WERI-Rb-1 (cell line): ENCODE measurements around the gene GARS1.

Experiments used
- DNase-seq: peaks from one replicate; pipeline ENCODE4 v3.0.0-alpha.2; 2020
- H3K27ac ChIP-seq: fragments of 250-450 bp; sonication (Bioruptor Pico); 2 replicates; pipeline ENCODE4 v1.5.1; 2020; ENCODE audit warnings: mild to moderate bottlenecking, moderate library complexity
- H3K27me3 ChIP-seq: fragments of 250-450 bp; sonication (Bioruptor Pico); 2 replicates; pipeline ENCODE4 v1.5.1; 2021; ENCODE audit warnings: mild to moderate bottlenecking, low read depth, moderate library complexity; ENCODE audit not compliant: insufficient read depth, severe bottlenecking
- H3K36me3 ChIP-seq: fragments of 250-450 bp; sonication (Bioruptor Pico); 2 replicates; pipeline ENCODE4 v1.5.1; 2020; ENCODE audit warnings: mild to moderate bottlenecking, moderate library complexity
- H3K4me3 ChIP-seq: 2 replicates; pipeline ENCODE4 v1.5.1; 2011; ENCODE audit warnings: low read depth, mild to moderate bottlenecking, control low read depth, low read length
- H3K9me3 ChIP-seq: fragments of 250-450 bp; sonication (Bioruptor Pico); 2 replicates; pipeline ENCODE4 v1.5.1; 2021; ENCODE audit warnings: mild to moderate bottlenecking, moderate library complexity; ENCODE audit not compliant: severe bottlenecking
- TF ChIP-seq, protein P1 (sequence below): IDR thresholded peaks from 2 replicates; pipeline ENCODE4 v1.5.1; 2011; ENCODE audit warnings: low read depth, mild to moderate bottlenecking, control low read depth, inconsistent platforms, low read length

Gene GARS1

DNA sequence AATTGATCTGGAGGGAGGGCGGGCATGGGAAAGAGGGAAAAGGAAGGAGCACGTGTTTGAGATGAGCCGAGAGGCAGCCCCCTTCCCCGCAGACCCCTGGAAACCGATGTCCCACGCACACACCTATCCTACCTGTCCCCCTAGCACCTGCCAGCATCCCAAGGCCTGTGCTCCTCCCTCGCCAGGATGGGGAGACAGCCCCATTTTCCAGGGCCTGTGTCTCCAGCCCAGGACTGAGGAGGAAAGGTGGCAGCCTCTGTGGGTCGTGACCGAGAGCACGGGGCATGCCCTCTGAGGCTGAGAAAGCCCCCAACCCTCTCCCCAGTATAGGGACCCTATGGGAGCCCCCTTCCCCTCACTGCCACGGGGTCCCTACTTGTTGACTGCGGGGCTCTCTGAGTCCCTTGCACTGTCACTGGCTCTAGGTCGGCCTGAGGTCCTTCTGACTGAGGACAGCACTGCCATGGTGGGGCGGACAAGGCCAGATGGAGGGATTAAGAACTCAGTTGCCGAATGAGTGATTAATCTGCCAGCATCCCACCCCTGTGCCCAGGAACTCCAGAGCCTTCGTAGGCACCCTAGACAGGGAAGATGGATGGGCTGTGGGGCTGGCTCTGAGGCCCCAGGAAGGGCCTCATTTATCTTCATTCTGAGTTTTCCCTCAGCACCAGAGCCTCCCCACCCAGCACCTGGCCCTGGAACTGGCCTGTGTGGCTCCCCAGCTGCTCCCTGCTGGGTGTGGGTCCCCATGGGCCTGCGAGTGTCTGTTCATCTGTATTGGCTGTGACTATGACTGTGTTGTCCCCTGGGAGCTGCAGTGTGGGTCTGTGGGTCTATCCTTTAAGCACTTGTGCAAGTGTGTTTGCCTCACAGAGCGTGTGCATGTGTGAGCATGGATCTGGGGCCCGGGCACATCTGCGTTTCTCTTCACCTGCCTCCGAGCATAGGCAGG, 61.6 kb downstream of the GARS1 start:
- DNase-seq: peak; percentile 89
- Histone ChIP-seq H3K36me3 (no peaks in the 10 kb centered on the region), H3K9me3 (no peaks in the 10 kb centered on the region), H3K27ac (peak overlapping the region; percentile 60), H3K27me3 (no peaks in the 10 kb centered on the region), H3K4me3 (no peak overlapping the region)
- TF ChIP-seq, protein P1, sequence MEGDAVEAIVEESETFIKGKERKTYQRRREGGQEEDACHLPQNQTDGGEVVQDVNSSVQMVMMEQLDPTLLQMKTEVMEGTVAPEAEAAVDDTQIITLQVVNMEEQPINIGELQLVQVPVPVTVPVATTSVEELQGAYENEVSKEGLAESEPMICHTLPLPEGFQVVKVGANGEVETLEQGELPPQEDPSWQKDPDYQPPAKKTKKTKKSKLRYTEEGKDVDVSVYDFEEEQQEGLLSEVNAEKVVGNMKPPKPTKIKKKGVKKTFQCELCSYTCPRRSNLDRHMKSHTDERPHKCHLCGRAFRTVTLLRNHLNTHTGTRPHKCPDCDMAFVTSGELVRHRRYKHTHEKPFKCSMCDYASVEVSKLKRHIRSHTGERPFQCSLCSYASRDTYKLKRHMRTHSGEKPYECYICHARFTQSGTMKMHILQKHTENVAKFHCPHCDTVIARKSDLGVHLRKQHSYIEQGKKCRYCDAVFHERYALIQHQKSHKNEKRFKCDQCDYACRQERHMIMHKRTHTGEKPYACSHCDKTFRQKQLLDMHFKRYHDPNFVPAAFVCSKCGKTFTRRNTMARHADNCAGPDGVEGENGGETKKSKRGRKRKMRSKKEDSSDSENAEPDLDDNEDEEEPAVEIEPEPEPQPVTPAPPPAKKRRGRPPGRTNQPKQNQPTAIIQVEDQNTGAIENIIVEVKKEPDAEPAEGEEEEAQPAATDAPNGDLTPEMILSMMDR: no peak

DNA sequence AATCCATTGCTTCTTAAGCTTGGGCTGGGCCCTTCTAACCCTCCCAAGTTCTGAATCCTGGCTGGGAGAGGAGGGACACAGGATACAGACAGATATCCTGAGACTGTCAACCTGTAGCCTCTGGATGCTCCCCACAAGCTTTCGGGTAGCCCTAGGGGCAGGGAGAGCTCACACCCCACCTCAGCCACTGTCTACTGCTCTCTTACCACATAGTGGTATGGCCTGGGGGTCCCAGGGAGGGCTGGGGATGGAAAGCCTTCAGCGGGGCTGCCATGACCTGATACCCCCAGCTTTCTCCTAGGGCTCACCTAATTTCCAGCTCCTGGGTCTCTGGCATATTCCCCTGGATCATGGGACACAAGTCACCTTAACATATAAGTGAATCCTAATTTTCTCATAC, 62.5 kb downstream of the GARS1 start:
- no peak overlapping the region for H3K4me3 ChIP-seq
- H3K27ac ChIP-seq: peak overlapping the region; percentile 60
- no peak for DNase-seq
- no peaks in the 10 kb centered on the region for H3K9me3 ChIP-seq
- no peaks in the 10 kb centered on the region for H3K36me3 ChIP-seq
- no peaks in the 10 kb centered on the region for H3K27me3 ChIP-seq
- TF ChIP-seq, protein P1: no peak

DNA sequence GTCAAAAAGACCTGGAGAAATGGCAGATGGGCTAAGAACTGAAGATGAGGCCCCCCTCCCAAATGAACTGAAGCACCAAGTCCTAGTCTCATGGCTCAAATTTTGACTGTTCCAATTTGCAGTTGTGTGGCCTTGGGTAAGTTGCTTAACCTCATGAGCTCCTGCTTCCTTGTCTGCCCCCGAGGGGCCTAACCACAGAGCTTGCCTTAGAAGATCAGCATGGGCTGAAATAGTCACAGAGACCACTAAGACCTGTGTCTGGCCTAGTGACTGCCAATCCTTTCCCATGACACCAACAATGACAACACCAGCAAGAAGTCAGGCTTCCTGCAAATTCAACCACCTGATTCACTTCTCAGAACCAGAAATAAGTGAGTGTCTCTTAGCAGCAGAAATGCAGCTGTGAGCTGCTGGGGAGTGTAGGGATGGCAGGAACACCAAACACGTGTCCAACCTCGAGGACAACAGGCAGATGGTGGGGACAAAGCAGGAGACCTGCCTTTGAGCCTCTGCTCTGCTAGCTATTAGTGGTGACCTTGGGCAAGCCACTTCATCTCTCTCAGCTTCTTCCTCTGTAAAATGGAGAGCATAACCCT, 63.9 kb downstream of the GARS1 start:
- no peaks in the 10 kb centered on the region for H3K27me3 ChIP-seq
- no peak overlapping the region for H3K27ac ChIP-seq
- H3K9me3 ChIP-seq: no peaks in the 10 kb centered on the region
- TF ChIP-seq, protein P1: no peak
- H3K4me3 ChIP-seq: no peak overlapping the region
- no peaks in the 10 kb centered on the region for H3K36me3 ChIP-seq
- DNase-seq: no peak

GRCh38 chr7:30659312-30659711, 64.6 kb downstream of the GARS1 start:
- H3K27me3 ChIP-seq: no peaks in the 10 kb centered on the region
- no peak overlapping the region for H3K4me3 ChIP-seq
- no peaks in the 10 kb centered on the region for H3K36me3 ChIP-seq
- TF ChIP-seq, protein P1: no peak
- DNase-seq: no peak
- H3K27ac ChIP-seq: no peak overlapping the region
- no peaks in the 10 kb centered on the region for H3K9me3 ChIP-seq

DNA sequence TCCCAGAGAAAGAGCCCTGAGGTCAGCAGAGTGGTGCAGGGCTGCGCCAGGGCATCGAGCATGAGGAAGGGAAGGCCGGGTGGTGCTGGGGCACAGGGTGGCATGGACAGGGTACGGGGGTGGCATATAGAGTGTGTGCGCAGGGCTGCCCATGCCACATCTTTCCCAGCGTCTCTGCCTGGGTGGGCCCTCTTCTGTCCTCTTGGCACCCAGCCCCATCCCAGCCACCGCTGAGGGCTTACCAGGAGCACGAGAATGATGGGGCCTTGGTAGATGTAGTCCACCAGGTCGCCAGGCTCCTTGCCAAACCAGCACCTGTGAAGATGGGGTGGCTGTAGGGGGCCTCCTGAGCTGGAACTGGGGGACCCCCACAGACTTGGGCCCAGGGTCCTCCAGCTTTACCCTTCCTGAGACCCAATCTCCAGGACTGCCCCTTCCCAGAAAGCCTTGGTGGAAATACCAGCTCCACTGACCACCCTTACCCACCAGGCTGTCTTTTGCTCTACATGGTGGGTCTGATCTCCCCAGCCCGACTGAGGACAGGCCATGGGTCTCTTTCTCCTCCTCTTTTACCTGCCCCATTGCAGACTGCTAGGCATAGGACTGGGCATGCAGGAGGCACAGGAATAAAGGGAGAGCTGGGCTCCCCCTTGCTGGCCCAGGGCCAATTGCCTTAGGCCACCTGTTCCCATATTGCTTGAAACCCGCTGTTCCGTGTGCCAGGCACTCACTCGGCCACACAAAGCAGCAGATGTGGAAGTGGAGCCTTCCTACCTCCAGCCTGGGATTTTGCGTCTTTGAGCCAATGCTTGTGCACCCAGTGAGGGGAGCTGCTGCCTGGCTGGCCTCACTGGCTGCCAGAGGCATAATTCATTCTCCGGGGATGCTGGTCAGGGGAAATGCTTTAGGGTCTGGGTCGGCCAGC, 65.9 kb downstream of the GARS1 start:
- no peak for DNase-seq
- TF ChIP-seq, protein P1: no peak
- Histone ChIP-seq H3K9me3 (no peaks in the 10 kb centered on the region), H3K27me3 (no peaks in the 10 kb centered on the region), H3K4me3 (no peak overlapping the region), H3K27ac (no peak overlapping the region), H3K36me3 (no peaks in the 10 kb centered on the region)
